Cardiac muscle cell (in vitro differentiated cells and primary cell): Measurements from ENCODE around the gene TMTC1. TPM values are rescaled to one million over a fixed set of nuclear protein-coding genes. Genes with fewer than 3 reads are reported as not detected.

Experiments
- DNase-seq, 2 donors: peaks; one replicate each; pipeline versions ENCODE4 v3.0.0 to v3.0.0-alpha.2; 2010 to 2017; ENCODE audit warnings: low read depth in 1 of 2, low spot score in 1 of 2
- H3K27ac ChIP-seq: fragments of 200-600 bp; sonication (generic); 2 replicates; pipeline ENCODE4 v1.5.1; 2016
- H3K27me3 ChIP-seq: fragments of 200-600 bp; sonication (generic); 2 replicates; pipeline ENCODE4 v1.6.0; 2016; ENCODE audit warnings: control low read depth
- H3K36me3 ChIP-seq: fragments of 200-600 bp; sonication (generic); 2 replicates; pipeline ENCODE4 v1.5.1; 2016; ENCODE audit warnings: control low read depth
- H3K4me1 ChIP-seq: fragments of 200-600 bp; sonication (generic); 2 replicates; pipeline ENCODE4 v1.8.1; 2017; ENCODE audit warnings: low read depth, mild to moderate bottlenecking, mixed run types
- H3K4me3 ChIP-seq: fragments of 200-600 bp; sonication (generic); 2 replicates; pipeline ENCODE4 v1.5.1; 2016; ENCODE audit warnings: mild to moderate bottlenecking
- H3K9me3 ChIP-seq: fragments of 200-600 bp; sonication (generic); 2 replicates; pipeline ENCODE4 v1.5.1; 2017; ENCODE audit warnings: low read depth, mild to moderate bottlenecking, control low read depth
- polyA plus RNA-seq: library from polyadenylated mRNA; unstranded; fragments of >200 nt; fragmentation: Nextera tagmentation; extraction: Ambion mirVana; gene quantifications from 2 replicates; pipeline ENCODE4 v1.2.1, GENCODE V29; 2016
- total RNA-seq: library from RNA; depleted of rRNA; stranded (reverse); fragments of >200 nt; gene quantifications from 2 replicates; pipeline ENCODE4 v1.2.3, GENCODE V29; 2016
- TF ChIP-seq, protein P1 (sequence below): IDR thresholded peaks from 2 replicates; pipeline ENCODE4 v1.5.1; 2012; ENCODE audit warnings: low read depth, mild to moderate bottlenecking, low read length

The TMTC1 gene
- total and polyA plus RNA-seq, 2 experiments from 2014 or later: 16.0 to 25.3 TPM

GRCh38 chr12:29700761-29701481 lies 82.8 kb downstream of the TMTC1 start:
- Histone ChIP-seq H3K27me3 (no peaks in the 10 kb centered on the region), H3K4me1 (no peaks in the 10 kb centered on the region), H3K27ac (no peak overlapping the region), H3K36me3 (no peaks in the 10 kb centered on the region), H3K9me3 (no peaks in the 10 kb centered on the region), H3K4me3 (no peak overlapping the region)
- DNase-seq: no peak
- TF ChIP-seq, protein P1, sequence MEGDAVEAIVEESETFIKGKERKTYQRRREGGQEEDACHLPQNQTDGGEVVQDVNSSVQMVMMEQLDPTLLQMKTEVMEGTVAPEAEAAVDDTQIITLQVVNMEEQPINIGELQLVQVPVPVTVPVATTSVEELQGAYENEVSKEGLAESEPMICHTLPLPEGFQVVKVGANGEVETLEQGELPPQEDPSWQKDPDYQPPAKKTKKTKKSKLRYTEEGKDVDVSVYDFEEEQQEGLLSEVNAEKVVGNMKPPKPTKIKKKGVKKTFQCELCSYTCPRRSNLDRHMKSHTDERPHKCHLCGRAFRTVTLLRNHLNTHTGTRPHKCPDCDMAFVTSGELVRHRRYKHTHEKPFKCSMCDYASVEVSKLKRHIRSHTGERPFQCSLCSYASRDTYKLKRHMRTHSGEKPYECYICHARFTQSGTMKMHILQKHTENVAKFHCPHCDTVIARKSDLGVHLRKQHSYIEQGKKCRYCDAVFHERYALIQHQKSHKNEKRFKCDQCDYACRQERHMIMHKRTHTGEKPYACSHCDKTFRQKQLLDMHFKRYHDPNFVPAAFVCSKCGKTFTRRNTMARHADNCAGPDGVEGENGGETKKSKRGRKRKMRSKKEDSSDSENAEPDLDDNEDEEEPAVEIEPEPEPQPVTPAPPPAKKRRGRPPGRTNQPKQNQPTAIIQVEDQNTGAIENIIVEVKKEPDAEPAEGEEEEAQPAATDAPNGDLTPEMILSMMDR: no peak

DNA sequence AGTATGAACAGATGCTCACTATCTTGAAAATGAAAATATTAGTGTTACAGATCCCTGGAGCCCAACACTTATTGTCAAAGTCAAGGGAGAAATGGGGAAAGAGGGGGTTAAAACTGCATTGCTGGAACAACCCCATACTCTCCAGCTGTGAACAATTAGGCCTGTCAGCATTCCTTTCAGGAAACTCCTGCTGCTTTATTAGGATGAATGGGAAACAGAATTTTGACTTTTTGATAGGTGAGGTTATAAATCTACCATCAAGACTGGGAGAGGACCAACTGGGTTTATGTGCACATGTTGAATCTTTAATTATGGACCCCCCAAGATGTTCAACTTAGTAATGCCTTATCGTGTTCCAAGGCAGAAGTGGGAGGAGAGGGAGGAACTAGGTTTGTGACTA lies 85.0 kb downstream of the TMTC1 start:
- Histone ChIP-seq H3K4me1 (no peaks in the 10 kb centered on the region), H3K9me3 (no peaks in the 10 kb centered on the region), H3K36me3 (no peaks in the 10 kb centered on the region), H3K27ac (no peak overlapping the region), H3K27me3 (no peaks in the 10 kb centered on the region), H3K4me3 (no peak overlapping the region)
- DNase-seq: peak in 1 of 2 donors; percentile 25
- TF ChIP-seq, protein P1: no peak

GRCh38 chr12:29695800-29696199 lies 87.9 kb downstream of the TMTC1 start:
- H3K9me3 ChIP-seq: no peaks in the 10 kb centered on the region
- no peak overlapping the region for H3K27ac ChIP-seq
- DNase-seq: no peak
- TF ChIP-seq, protein P1: no peak
- no peaks in the 10 kb centered on the region for H3K4me1 ChIP-seq
- H3K27me3 ChIP-seq: no peaks in the 10 kb centered on the region
- H3K4me3 ChIP-seq: no peak overlapping the region
- no peaks in the 10 kb centered on the region for H3K36me3 ChIP-seq

GRCh38 chr12:29695026-29695425 lies 88.7 kb downstream of the TMTC1 start:
- H3K27me3 ChIP-seq: no peaks in the 10 kb centered on the region
- no peak for DNase-seq
- H3K4me1 ChIP-seq: no peaks in the 10 kb centered on the region
- no peak overlapping the region for H3K4me3 ChIP-seq
- H3K9me3 ChIP-seq: no peaks in the 10 kb centered on the region
- no peaks in the 10 kb centered on the region for H3K36me3 ChIP-seq
- TF ChIP-seq, protein P1: no peak
- H3K27ac ChIP-seq: no peak overlapping the region

DNA sequence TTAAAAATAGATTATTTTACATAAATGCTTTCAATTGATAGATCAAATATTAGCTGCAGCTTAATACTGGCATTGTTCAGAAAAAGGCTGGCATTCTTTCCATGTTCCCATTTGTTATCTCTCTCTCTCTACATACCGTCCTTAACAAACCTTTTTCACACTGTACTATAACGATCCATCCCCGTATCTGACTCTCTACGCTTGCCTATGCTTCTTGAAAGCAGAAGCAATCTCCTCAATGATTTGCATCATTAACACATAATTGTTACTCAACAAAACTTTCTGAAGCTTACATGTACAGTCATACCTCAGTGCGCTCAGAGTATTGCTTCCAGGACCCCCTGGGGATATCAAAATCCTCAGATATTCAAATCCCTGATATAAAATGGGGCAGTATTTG lies 89.7 kb downstream of the TMTC1 start:
- H3K4me3 ChIP-seq: no peak overlapping the region
- TF ChIP-seq, protein P1: no peak
- DNase-seq: no peak

More for the DNA sequence above, 89.7 kb downstream of the TMTC1 start:
- no peaks in the 10 kb centered on the region for H3K9me3 ChIP-seq
- no peak overlapping the region for H3K27ac ChIP-seq
- no peaks in the 10 kb centered on the region for H3K27me3 ChIP-seq
- no peaks in the 10 kb centered on the region for H3K36me3 ChIP-seq
- H3K4me1 ChIP-seq: no peaks in the 10 kb centered on the region
